HG02973 (cell line): Measurements from ENCODE around the gene NR2F2.

Experiments used
- ATAC-seq: cut with Tn5 transposase; IDR thresholded peaks from one replicate; pipeline ENCODE4 v1.9.1; 2021; ENCODE audit warnings: moderate library complexity; ENCODE audit not compliant: unreplicated experiment

Gene NR2F2

GRCh38 chr15:96341513-96342405 is 11.3 kb downstream of the NR2F2 start:
- no peak for ATAC-seq

- ATAC-seq, result no peak
Observed at GRCh38 chr15:96342406-96343112, 12.1 kb downstream of the NR2F2 start.

GRCh38 chr15:96343113-96344059 is 12.9 kb downstream of the NR2F2 start:
- no peak for ATAC-seq

- ATAC-seq, result no peak
Observed at GRCh38 chr15:96344060-96344705, 13.7 kb downstream of the NR2F2 start.

GRCh38 chr15:96344706-96345559 is 14.4 kb downstream of the NR2F2 start:
- ATAC-seq, result no peak

GRCh38 chr15:96345560-96346399 is 15.3 kb downstream of the NR2F2 start:
- ATAC-seq, result no peak

GRCh38 chr15:96346409-96346970 is 16.0 kb downstream of the NR2F2 start:
- ATAC-seq, result no peak

GRCh38 chr15:96347181-96348111 is 16.9 kb downstream of the NR2F2 start:
- ATAC-seq, result no peak

GRCh38 chr15:96348112-96349027 is 17.9 kb downstream of the NR2F2 start:
- ATAC-seq, result no peak

- no peak for ATAC-seq
Observed at GRCh38 chr15:96349034-96349856, 18.7 kb downstream of the NR2F2 start.

- no peak for ATAC-seq
Observed at GRCh38 chr15:96349857-96350720, 19.6 kb downstream of the NR2F2 start.

GRCh38 chr15:96350934-96351724 is 20.6 kb downstream of the NR2F2 start:
- no peak for ATAC-seq

GRCh38 chr15:96351761-96352603 is 21.5 kb downstream of the NR2F2 start:
- ATAC-seq, result no peak
